Activated naive CD8-positive, alpha-beta T cell treated with anti-CD3 and anti-CD28 coated beads, Interleukin-2, amount 50 U/mL, for 24 hours (primary cell): ENCODE measurements around the gene SHISA6.

Experiments
- ATAC-seq: fragments of 150-1000 bp; cut with Tn5 transposase; one replicate; pipeline ENCODE4 v1.10.0; 2021
- DNase-seq: peaks from one replicate; pipeline ENCODE4 v3.0.0; 2021
- H3K27ac Mint-ChIP-seq: one replicate; pipeline ENCODE4 v1.8.0; 2021; ENCODE audit warnings: mild to moderate bottlenecking, mixed read lengths
- H3K27me3 Mint-ChIP-seq: one replicate; pipeline ENCODE4 v1.8.0; 2021; ENCODE audit warnings: mixed read lengths
- H3K36me3 Mint-ChIP-seq: one replicate; pipeline ENCODE4 v1.8.0; 2021; ENCODE audit warnings: low read depth, mixed read lengths
- H3K4me1 Mint-ChIP-seq: one replicate; pipeline ENCODE4 v1.8.0; 2021; ENCODE audit warnings: mixed read lengths
- H3K4me3 Mint-ChIP-seq: one replicate; pipeline ENCODE4 v1.8.0; 2021; ENCODE audit warnings: mild to moderate bottlenecking, moderate library complexity, mixed read lengths
- H3K9me3 Mint-ChIP-seq: one replicate; pipeline ENCODE4 v1.8.0; 2021; ENCODE audit warnings: mixed read lengths

Gene SHISA6

DNA sequence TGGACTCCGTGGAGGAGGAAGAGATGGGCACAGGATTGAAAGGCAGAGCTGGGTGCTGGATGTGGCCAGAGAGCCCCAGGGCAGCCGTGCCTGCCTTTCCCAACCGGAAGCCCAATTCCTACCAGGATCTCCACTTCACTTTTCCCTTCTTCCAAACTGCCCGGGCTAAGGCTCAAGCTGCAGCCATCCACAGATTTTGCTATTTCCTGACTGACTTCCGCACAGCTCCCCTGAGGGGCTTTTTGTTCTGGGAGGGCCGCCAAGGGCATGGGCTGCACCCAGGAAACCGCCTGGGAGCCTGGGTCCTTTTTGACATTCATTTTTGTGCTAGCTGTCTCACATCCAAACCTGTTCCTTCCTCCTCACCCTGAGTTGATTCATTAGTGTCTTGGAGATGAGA is 4.2 kb downstream of the SHISA6 start:
- no peaks in the 10 kb centered on the region for H3K4me1 Mint-ChIP-seq
- DNase-seq (no peak), ATAC-seq (no peak)
- H3K4me3 Mint-ChIP-seq: no peak overlapping the region
- H3K9me3 Mint-ChIP-seq: no peaks in the 10 kb centered on the region
- no peaks in the 10 kb centered on the region for H3K36me3 Mint-ChIP-seq
- H3K27ac Mint-ChIP-seq: no peak overlapping the region
- peaks cover 30% of the 10 kb centered on the region for H3K27me3 Mint-ChIP-seq

- Mint-ChIP-seq H3K36me3 (no peaks in the 10 kb centered on the region), H3K4me3 (no peak overlapping the region), H3K4me1 (no peaks in the 10 kb centered on the region), H3K9me3 (no peaks in the 10 kb centered on the region), H3K27ac (no peak overlapping the region), H3K27me3 (peaks cover 30% of the 10 kb centered on the region)
- ATAC-seq: no peak
- DNase-seq: no peak
These were observed 4.8 kb downstream of the SHISA6 start for GRCh38 chr17:11245791-11246190.

- Mint-ChIP-seq H3K27me3 (peaks cover 3% of the 10 kb centered on the region), H3K4me3 (no peak overlapping the region), H3K27ac (no peak overlapping the region), H3K4me1 (no peaks in the 10 kb centered on the region), H3K9me3 (no peaks in the 10 kb centered on the region), H3K36me3 (no peaks in the 10 kb centered on the region)
- DNase-seq (no peak), ATAC-seq (no peak)
These were observed 9.1 kb downstream of the SHISA6 start for GRCh38 chr17:11250161-11250560.

GRCh38 chr17:11251561-11252107 is 10.6 kb downstream of the SHISA6 start:
- Mint-ChIP-seq H3K27me3 (peaks cover 2% of the 10 kb centered on the region), H3K36me3 (no peaks in the 10 kb centered on the region), H3K9me3 (no peaks in the 10 kb centered on the region), H3K4me3 (no peak overlapping the region), H3K27ac (no peak overlapping the region), H3K4me1 (no peaks in the 10 kb centered on the region)
- ATAC-seq: no peak
- DNase-seq: no peak

DNA sequence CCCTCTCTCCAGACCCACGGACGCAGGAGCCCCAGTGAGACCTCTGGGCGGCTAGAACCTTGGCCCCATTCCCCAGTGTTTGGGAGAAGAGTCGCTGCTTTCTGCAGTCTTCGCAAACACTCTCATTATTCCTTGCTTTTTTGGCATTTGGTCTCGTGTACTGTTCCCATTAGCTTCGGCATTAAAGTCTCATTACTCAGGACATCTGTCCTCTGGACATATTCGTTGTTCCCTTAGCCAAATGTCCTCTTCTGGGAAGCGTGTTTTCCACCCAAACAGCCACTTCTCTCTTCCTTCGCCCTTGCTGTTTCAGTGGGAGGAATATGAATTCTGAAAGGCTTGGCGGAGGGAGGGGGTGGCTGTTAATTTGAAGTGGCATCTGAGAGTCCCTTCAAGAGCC is 11.1 kb downstream of the SHISA6 start:
- H3K36me3 Mint-ChIP-seq: no peaks in the 10 kb centered on the region
- H3K4me1 Mint-ChIP-seq: no peaks in the 10 kb centered on the region
- no peaks in the 10 kb centered on the region for H3K9me3 Mint-ChIP-seq
- no peak overlapping the region for H3K4me3 Mint-ChIP-seq
- no peak overlapping the region for H3K27ac Mint-ChIP-seq
- no peaks in the 10 kb centered on the region for H3K27me3 Mint-ChIP-seq
- ATAC-seq: no peak
- DNase-seq: no peak

DNA sequence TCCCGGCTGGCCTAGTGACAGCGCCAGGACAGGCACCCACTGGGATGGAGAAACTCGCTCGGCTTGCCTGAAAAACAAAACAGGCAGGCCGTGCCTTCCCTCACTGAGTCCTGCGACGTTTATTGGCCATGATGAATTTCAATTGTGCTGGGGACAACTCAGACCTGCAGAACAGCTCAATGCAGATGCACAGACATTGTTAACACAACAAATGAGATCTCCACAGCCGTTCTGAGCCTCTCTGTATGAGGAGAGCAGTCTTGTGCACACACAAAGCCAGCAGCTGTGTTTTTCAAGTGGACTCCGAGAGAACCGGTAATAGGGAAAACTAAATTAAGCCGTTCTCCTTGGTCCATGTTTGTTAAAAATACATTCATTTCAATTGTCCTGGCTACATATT is 15.9 kb downstream of the SHISA6 start:
- no peak overlapping the region for H3K27ac Mint-ChIP-seq
- H3K4me1 Mint-ChIP-seq: no peaks in the 10 kb centered on the region
- no peaks in the 10 kb centered on the region for H3K27me3 Mint-ChIP-seq
- H3K36me3 Mint-ChIP-seq: no peaks in the 10 kb centered on the region
- ATAC-seq (no peak), DNase-seq (no peak)
- peaks cover 4% of the 10 kb centered on the region for H3K9me3 Mint-ChIP-seq
- H3K4me3 Mint-ChIP-seq: no peak overlapping the region

GRCh38 chr17:11264183-11264871 is 23.3 kb downstream of the SHISA6 start:
- H3K27ac Mint-ChIP-seq: no peak overlapping the region
- no peak overlapping the region for H3K4me3 Mint-ChIP-seq
- ATAC-seq: no peak

DNA sequence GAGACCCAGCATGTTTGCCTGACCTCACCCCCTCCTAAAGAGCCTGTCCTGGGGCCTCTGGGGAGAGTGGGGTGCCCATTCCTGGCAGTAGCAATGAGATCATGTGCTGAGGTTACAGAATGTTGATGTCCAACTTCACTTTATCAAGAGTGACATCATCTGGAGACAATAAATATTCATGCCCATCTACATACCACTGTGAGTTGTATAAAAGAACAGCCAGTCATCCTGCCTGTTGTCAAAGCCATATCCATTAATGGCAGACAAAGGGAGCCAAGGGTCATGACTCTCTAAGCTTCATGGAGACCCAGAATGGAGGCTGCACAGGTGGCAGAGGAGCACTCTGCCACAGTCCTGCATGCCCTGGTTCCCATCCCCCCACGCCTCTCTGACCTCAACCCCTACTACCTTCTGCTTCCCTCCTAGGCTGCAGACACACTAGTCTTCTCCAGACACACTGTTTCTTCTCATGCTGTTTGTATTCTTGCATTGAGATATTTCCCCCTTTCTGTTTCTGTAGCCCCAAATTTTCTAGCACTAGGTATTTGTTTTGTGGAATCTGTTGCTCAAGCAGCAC is 27.1 kb downstream of the SHISA6 start:
- Mint-ChIP-seq H3K27me3 (peaks cover 2% of the 10 kb centered on the region), H3K36me3 (no peaks in the 10 kb centered on the region), H3K9me3 (peaks cover 20% of the 10 kb centered on the region), H3K4me3 (no peak overlapping the region), H3K4me1 (no peaks in the 10 kb centered on the region), H3K27ac (no peak overlapping the region)
- DNase-seq (no peak), ATAC-seq (no peak)

More at GRCh38 chr17:11264183-11264871, 23.3 kb downstream of the SHISA6 start:
- Mint-ChIP-seq H3K9me3 (peaks cover 22% of the 10 kb centered on the region), H3K27me3 (no peaks in the 10 kb centered on the region), H3K36me3 (no peaks in the 10 kb centered on the region), H3K4me1 (no peaks in the 10 kb centered on the region)
- no peak for DNase-seq

DNA sequence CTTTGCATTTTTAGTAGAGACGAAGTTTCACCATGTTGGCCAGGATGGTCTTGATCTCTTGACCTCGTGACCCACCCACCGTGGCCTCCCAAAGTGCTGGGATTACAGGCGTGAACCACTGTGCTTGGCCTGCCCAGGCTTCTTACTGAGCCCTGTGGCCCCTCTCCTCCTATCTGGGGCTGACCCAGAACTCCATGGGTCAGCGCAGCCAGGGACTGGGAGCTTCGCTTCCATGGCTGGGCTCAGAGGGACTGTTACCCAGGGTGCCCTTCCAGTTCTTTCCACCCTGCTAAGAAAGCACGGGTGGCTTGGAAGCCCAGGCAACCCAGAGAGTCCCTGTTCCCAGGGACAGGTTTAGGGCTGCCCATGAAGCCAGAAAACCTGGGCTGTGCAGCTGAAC is 28.2 kb downstream of the SHISA6 start:
- ATAC-seq (no peak), DNase-seq (no peak)
- Mint-ChIP-seq H3K4me3 (no peak overlapping the region), H3K9me3 (peaks cover 11% of the 10 kb centered on the region), H3K36me3 (no peaks in the 10 kb centered on the region), H3K27me3 (peaks cover 2% of the 10 kb centered on the region), H3K4me1 (no peaks in the 10 kb centered on the region), H3K27ac (no peak overlapping the region)

DNA sequence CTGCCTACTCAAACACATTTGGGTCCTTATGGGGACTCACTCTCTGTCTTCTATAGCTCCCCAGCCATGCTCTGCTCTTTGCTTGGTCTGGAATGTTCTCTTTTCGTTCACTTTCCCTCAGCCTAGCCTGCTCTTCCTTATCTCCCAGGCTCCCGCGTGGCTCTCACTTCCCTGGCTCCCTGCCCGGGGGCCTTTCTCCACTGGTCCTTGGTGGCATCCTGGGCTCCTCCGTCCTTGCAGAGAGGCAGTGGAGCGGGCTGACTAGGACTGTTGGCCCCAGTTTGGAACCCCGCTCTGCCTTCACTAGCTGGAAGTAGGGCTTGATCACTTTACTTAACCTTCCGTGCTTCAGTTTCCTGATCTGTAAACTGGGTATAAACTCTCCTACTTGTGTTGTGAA is 31.2 kb downstream of the SHISA6 start:
- Mint-ChIP-seq H3K4me3 (no peak overlapping the region), H3K36me3 (no peaks in the 10 kb centered on the region), H3K4me1 (no peaks in the 10 kb centered on the region), H3K27me3 (peaks cover 2% of the 10 kb centered on the region), H3K9me3 (peaks cover 6% of the 10 kb centered on the region), H3K27ac (no peak overlapping the region)
- ATAC-seq: no peak
- DNase-seq: no peak

- no peaks in the 10 kb centered on the region for H3K4me1 Mint-ChIP-seq
- DNase-seq: no peak
- no peak overlapping the region for H3K4me3 Mint-ChIP-seq
- peaks cover 2% of the 10 kb centered on the region for H3K27me3 Mint-ChIP-seq
- H3K36me3 Mint-ChIP-seq: no peaks in the 10 kb centered on the region
- ATAC-seq: no peak
- no peak overlapping the region for H3K27ac Mint-ChIP-seq
- H3K9me3 Mint-ChIP-seq: peaks cover 9% of the 10 kb centered on the region
These were observed 32.6 kb downstream of the SHISA6 start for GRCh38 chr17:11273596-11273995.

DNA sequence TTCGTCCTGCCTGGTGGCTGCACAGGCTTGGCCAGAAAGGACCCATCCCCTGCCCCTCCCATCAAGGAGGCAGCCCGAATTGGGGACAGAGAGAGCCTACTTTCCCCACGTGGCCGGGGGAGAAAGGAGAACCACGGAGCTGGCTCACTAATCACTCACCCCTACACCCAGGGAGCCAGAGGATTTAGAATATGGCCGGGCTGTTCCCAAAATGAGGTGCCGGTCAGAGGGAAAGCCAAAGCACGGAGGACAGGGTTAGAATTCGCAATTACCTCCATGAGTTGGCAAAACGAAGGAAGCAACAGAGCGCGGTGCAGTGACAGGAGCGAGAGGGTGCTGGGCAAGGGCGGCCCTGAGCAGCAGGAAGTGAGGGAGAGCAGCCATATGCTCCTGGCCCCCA is 33.1 kb downstream of the SHISA6 start:
- no peak overlapping the region for H3K27ac Mint-ChIP-seq
- no peak for ATAC-seq
- DNase-seq: no peak
- no peaks in the 10 kb centered on the region for H3K36me3 Mint-ChIP-seq
- peaks cover 9% of the 10 kb centered on the region for H3K9me3 Mint-ChIP-seq
- H3K27me3 Mint-ChIP-seq: peaks cover 2% of the 10 kb centered on the region
- no peaks in the 10 kb centered on the region for H3K4me1 Mint-ChIP-seq
- no peak overlapping the region for H3K4me3 Mint-ChIP-seq

DNA sequence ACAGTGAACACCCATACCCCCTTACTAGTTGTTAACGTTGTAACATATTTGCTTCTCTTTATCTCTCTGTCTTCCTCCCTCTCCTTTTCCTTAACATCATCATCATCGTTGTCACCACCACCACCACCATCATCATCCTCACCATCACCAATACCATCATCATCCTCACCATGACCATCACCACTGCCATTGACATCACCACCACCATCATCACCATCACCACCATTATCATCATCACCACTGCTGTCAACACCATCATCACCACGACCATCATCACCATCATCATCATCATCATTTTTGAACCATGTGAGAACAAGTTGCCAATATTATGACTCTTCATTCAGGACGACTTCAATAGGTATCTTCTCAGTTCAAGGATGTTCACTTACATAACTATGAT is 35.5 kb downstream of the SHISA6 start:
- Mint-ChIP-seq H3K4me3 (no peak overlapping the region), H3K27me3 (peaks cover 2% of the 10 kb centered on the region), H3K9me3 (peaks cover 10% of the 10 kb centered on the region), H3K4me1 (no peaks in the 10 kb centered on the region), H3K36me3 (no peaks in the 10 kb centered on the region), H3K27ac (no peak overlapping the region)
- ATAC-seq (no peak), DNase-seq (no peak)

DNA sequence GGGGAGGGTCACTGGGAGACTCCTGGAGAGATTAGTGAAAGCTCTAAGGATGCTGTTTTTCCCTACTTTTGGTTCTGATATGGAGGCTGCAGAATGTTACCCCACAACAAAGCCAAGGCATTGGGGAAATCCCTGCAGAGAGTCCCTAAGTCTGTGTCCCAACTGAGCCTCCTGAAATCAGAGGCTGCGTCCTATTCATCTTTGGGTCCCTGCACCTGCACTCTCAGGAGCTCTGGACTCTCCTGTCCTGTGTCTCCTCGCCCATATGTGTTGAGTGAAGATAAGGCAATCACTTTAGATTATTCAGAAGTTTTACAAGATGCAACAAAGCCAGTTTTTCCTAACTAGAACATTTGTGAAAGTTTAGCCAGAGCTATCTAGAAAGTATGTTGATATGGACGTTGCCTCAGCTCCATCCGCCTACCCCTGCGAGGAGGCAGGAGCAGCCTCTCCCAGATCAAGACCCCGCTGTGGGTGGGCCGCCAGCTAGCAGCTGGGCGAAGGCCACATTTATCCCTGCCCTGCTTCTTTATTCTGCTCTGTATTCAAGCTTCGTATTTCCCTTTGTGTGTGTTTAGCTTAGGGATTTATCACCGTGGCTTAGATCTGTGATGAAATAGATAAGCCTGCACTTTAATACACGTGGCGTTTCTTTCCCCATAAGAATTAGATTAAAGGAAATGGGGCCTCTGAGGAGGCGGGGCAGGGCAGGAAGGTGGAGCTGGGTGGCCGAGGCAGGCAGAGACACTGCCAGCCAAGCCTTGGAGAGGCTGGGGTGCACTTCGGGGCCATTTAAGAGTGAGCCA is 37.4 kb downstream of the SHISA6 start:
- ATAC-seq: no peak
- Mint-ChIP-seq H3K4me1 (no peaks in the 10 kb centered on the region), H3K27ac (no peak overlapping the region), H3K36me3 (no peaks in the 10 kb centered on the region), H3K4me3 (no peak overlapping the region), H3K27me3 (no peaks in the 10 kb centered on the region), H3K9me3 (peaks cover 13% of the 10 kb centered on the region)
- no peak for DNase-seq

DNA sequence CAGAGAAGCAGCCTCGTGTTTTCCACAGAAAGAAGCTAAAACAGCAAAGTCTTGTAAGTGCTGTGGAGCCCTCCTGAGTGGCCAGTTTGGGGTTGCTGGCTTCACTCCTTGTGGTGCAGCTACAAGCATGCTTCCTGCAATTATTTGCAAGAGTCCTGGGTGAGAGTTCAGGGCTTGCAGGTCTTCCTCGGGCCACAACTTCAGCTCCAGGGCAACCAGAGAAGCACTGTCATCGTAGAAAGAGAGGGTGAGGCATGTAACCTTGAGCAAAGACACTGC is 37.9 kb downstream of the SHISA6 start:
- H3K4me3 Mint-ChIP-seq: no peak overlapping the region
- ATAC-seq: no peak
- H3K9me3 Mint-ChIP-seq: peaks cover 13% of the 10 kb centered on the region
- no peaks in the 10 kb centered on the region for H3K36me3 Mint-ChIP-seq
- H3K4me1 Mint-ChIP-seq: no peaks in the 10 kb centered on the region
- no peak for DNase-seq
- no peak overlapping the region for H3K27ac Mint-ChIP-seq
- no peaks in the 10 kb centered on the region for H3K27me3 Mint-ChIP-seq
